Measurements from ENCODE around the gene ABHD10.

DNA sequence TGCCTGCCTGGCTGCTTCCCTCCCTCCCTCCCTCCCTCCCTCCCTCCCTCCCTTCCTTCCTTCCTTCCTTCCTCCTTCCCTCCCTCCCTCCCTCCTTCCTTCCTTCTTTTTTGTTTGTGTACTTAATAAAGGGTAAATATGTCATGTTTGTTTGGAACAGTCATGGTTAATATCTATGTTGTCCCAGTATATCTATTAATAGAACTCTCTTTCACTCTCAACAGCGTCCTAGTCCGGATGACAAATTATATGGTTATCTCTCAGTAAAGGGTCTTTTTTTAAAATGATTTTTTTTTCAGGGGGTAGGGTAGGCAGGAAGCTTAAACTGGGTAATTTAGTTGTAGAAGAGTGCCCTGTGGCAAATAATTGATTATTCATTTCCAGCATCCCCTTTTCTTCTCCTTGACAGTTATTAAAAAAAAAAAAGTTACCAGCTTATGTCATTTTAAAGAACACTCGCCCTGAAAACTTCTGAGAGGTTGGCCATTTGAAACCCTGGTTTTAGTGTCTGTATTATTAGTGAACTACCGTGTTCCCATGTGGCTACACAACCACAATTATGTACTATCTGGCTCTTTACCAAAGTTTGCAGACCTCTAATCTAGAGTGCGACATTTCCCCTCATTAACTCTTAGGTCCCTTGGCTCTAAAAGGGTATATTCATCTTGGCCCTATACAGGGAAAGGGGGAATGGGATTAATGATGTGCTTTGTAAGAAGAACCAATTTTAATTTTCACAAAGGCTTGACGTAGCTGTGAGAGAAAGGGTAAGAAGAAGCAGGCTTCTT, 33.6 kb downstream of the ABHD10 start:
- TF ChIP-seq, protein P1, sequence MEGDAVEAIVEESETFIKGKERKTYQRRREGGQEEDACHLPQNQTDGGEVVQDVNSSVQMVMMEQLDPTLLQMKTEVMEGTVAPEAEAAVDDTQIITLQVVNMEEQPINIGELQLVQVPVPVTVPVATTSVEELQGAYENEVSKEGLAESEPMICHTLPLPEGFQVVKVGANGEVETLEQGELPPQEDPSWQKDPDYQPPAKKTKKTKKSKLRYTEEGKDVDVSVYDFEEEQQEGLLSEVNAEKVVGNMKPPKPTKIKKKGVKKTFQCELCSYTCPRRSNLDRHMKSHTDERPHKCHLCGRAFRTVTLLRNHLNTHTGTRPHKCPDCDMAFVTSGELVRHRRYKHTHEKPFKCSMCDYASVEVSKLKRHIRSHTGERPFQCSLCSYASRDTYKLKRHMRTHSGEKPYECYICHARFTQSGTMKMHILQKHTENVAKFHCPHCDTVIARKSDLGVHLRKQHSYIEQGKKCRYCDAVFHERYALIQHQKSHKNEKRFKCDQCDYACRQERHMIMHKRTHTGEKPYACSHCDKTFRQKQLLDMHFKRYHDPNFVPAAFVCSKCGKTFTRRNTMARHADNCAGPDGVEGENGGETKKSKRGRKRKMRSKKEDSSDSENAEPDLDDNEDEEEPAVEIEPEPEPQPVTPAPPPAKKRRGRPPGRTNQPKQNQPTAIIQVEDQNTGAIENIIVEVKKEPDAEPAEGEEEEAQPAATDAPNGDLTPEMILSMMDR (IDR thresholded peaks at IDR 0.05) = no peak
- no peak for TF ChIP-seq POLR2A (IDR thresholded peaks at IDR 0.05)
